Amygdala (tissue), 56 donors: ENCODE results near the gene ZNF839.
A peak's percentile ranks its signal among the peaks of the same experiment; 100 is the strongest.
"Not testable (repeated sequence)": the region's sequence is repeated elsewhere in the genome, so short reads cannot be mapped to it uniquely, and the experiment has no call there.

Experiments
- DNase-seq, 56 donors: peaks; one replicate each; lab custom pipeline; 2025; lab: John Stamatoyannopoulos, UW

ZNF839 gene

DNA sequence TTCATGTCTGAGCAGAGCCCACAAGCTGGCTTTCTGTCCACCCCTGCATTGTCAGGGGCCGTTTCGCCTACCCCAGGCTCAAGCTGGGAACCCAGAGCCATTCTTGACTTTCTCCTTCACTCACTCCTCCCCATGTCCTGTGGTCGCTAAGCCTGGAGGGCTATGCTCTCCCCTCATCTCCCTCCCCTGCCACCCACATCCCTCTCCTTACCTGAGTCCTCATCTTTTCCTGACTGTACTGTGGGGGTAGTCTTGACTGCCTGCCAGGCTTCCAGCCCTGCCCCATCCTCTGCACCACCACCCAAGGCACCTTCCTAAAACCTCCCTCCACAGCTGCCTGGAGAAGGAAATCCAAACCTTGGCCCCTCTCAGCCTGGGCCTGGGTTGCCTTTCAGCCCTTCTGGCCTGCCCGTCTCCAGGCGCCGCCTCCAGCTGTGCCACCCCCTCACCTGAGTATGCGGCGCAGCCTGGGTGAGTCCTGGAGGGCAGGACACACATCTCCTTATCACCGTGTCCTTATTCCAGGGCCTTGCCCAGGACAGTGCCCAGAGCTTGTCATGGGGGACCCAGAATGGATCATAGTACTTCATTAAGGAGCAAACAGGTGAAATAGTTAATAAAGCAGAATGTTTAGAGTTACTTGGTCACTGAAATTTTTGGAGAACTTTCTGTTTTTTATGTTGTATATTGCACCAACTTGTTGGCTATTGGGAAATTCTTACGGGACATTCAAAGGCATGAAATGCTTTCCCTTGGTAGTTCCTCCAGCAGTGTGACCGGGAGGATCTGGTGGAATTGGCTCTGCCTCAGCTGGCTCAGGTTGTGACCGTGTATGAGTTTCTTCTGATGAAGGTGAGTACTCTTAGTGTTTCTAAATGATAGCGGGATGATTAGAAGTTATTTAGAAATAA lies 14.5 kb downstream of the ZNF839 start:
- no peak for DNase-seq

GRCh38 chr14:102335163-102335562 lies 15.6 kb downstream of the ZNF839 start:
- no peak for DNase-seq

DNA sequence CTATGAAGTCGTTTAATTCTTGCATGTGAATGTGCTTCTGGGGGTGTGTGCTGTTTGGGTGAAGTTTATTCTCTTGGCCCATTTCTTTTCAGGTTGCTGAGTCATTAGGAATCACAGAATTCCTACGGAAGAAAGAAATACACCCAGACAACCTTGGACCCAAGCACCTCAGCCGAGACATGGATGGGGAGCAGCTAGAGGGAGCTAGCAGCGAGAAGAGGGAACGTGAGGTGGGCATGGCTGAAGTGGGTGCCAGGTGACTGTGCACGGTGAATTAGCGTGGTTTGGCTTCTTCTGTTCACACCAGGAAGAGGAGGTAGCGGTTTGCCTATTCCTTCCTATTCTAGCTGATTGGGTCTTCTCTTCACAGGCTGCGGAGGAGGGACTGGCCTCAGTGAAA lies 19.2 kb downstream of the ZNF839 start:
- no peak for DNase-seq

- no peak for DNase-seq
Observed at GRCh38 chr14:102341566-102341965, 22.0 kb downstream of the ZNF839 start.

DNA sequence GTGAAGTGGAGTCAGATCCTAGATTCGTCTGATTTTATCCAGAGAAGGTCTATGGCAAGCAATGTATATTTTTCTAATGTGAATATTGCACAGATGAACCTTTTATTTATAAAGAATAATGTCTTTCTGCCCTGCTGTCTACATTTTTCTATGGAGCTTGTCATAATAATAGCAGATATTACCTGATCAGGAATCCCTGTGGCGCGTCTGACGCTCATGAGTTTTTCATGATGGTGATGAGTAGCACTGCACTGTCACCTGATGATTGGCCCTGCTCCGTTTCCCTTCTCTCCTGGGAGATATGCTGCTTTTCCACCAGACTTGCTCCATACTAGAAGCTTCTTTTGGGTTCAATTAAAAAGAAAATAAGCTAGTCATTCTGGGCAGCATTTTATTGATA lies 22.7 kb downstream of the ZNF839 start:
- DNase-seq = no peak

DNA sequence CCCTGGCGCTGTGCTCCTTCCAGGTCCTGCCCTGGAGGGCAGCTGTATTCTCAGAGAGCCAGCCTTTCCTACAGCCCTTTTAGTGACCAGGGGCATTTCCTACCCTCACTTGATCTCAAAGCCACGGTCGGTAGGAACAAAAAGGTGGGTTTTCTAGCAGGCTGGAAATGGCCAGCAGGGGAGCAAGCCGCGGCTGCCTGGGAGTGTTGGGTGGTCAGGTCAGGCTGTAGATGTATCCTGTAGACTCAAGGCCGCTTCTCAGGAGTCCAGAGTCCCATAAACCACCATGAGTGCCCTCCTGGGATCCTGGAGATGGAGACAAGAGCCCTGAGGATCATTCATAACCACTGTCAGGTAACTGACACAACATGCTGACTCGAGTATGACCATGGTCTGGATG lies 24.5 kb downstream of the ZNF839 start:
- DNase-seq = no peak

- peak in 54 of 56 donors; percentile 16 to 92 (median 71) for DNase-seq
Observed at GRCh38 chr14:102344485-102344884, 24.9 kb downstream of the ZNF839 start.

DNA sequence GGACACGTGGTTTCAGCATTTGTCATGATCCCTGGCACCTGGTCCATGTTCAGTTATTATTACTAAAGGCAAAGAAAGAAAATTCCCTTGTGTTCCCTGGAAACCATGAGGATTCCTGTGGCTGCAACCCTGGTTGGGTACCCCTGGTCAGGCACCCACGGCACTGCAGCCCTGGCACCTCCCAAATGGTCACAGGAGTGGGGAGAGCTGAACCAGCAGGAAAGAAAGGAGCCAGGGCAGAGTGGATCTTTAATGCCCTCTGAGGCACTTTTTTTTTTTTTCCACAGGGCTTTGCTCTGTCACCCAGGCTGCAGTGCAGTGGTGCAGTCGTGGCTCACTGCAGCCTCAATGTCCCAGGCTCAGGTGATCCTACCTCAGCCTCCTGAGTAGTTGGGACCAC lies 25.7 kb downstream of the ZNF839 start:
- no peak for DNase-seq

DNA sequence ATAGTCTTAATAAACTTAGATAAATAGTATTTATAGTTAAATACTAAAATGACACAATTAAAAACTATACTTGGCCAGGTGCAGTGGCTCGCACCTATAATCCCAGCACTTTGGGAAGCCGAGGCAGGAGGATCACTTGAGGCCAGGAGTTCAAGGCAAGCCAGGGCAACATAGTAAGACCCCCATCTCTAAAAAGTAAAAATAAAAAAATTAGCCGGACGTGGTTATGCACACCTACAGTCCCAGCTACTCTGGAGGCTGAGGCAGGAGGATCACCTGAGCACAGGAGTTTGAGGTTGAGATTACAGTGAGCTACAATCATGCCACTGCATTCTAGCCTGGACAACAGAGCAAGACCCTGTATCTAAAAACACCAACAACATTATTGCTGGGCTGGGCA lies 27.1 kb downstream of the ZNF839 start:
- no peak for DNase-seq

DNA sequence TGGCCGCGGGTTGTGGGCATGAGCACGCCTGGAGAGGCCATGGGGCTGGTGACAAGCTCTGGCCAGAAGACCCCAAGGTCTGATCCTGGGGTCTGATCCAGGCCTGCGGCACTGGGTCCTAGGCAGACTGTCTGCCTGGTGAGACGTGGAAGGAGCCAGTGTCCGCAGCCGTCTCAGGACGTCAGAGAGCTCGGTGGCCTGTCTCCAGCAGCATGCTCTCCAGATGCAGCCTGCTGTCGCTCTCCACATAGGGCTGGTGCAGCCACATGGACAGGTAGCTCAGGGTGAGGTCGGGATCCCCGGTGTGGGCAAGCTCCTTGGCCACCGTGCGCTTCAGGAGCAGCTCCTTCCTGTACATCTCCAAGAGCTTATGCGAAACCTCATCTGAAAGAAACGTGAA lies 28.8 kb downstream of the ZNF839 start:
- DNase-seq = no peak

- no peak for DNase-seq
Observed at GRCh38 chr14:102351023-102351422, 31.5 kb downstream of the ZNF839 start.

GRCh38 chr14:102351593-102351992 lies 32.0 kb downstream of the ZNF839 start:
- DNase-seq = not testable (repeated sequence)

GRCh38 chr14:102352213-102352612 lies 32.7 kb downstream of the ZNF839 start:
- peak in 2 of 56 donors; percentile 28 to 51 for DNase-seq

- DNase-seq = no peak
Observed at GRCh38 chr14:102353126-102353619, 33.6 kb downstream of the ZNF839 start.

GRCh38 chr14:102356280-102356679 lies 36.7 kb downstream of the ZNF839 start:
- DNase-seq = no peak

- DNase-seq = no peak
Observed at GRCh38 chr14:102359341-102359740, 39.8 kb downstream of the ZNF839 start.

GRCh38 chr14:102360388-102360787 lies 40.8 kb downstream of the ZNF839 start:
- no peak for DNase-seq

DNA sequence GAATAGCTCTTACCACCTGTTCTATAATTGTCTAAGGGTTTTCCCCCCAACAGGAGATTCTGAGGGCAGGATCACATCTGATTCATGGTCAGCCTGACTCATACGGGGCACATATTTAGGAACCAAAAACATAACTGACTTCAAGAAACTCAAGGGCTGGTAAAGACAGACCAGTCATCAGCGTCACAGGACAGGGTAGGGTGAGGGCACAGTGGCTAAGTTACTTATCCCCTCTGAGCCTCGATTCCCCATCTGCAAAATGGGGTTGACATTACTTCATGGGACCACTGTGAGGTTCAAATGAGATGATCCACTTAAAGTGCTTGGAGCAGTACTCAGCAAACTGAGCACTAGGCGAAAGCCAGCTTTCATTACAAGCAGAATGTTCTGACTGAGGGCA lies 42.5 kb downstream of the ZNF839 start:
- no peak for DNase-seq

DNA sequence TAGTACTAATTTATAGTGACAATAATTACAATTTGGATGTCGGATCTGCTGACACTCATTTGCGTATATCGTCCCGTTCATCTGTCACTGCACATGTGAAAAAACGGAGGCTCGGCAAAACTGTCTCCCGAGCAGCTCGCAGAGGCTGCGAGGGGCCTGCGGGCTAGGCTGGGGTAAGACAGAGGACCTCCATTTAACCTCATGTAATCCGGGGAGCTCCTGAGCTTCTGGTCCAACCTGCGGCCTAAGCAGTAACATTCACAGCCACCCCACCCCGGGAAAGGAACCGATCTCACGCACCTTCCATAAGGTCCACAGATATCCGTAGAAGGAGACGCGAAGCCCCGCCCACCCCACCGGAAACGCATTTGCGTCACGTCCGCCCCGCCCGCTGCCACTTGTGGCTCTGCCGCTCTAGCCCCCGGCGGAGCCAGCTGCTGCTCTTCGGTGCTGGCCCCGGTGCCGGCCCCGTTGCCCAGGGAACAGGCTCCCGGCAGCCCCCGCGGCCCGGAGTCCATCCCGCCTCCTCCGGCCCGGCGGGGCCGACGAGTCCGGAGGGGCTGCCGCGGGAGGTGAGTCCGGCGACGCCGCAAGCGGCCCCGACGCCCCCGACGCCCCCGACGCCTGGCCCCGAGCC lies 43.1 kb downstream of the ZNF839 start, which contains the start of the genes CINP and TECPR2:
CINP (minus strand) TSS at position 346 of the 637 bp plus-strand sequence; CDS start at position 307, 39 bp downstream.
TECPR2 (plus strand) TSS at position 397 of the 637 bp plus-strand sequence. CDS start 13,781 bp downstream, outside the sequence.
- peak; percentile 73 to 99 (median 96) for DNase-seq

GRCh38 chr14:102363182-102363943 lies 43.8 kb downstream of the ZNF839 start:
- DNase-seq = peak in 14 of 56 donors; percentile 28 to 79 (median 66)
